HepG2 (cell line): ENCODE data around the gene RNGTT. TPM values are rescaled to one million over a fixed set of nuclear protein-coding genes. Genes with fewer than 3 reads are reported as not detected.

Experiments used
- ATAC-seq: fragments of 200-7000 bp; cut with Tn5 transposase; 3 replicates; pipeline ENCODE4 v1.9.1; 2020; ENCODE audit warnings: mild to moderate bottlenecking, moderate library complexity
- BruUV-seq: library from RNA; stranded (reverse); fragments of 400-500 nt; replicated peaks from 2 replicates; lab custom pipeline; 2021; lab: Mats Ljungman, UMichigan
- CTCF ChIA-PET: fragments of 300-600 bp; formaldehyde crosslinking; extraction: SDS; loops from one replicate; lab custom pipeline; 2021; ENCODE audit warnings: low total read pairs, inconsistent platforms, low intra/inter-chr PET ratio; lab: Yijun Ruan, JAX
- POLR2A ChIA-PET: fragments of 350-600 bp; sonication (Branson Sonifier 250); formaldehyde crosslinking; loops from one replicate; lab custom pipeline; 2020; ENCODE audit warnings: antibody characterized with exemption, inconsistent platforms; lab: Yijun Ruan, JAX
- DNase-seq: peaks from one replicate; pipeline ENCODE4 v3.0.0-alpha.2; 2015; ENCODE audit warnings: low spot score
- FAIRE-seq: peaks from 3 replicates; lab custom pipeline; 2011; peaks lifted over from hg19 to GRCh38; lab: Jason Lieb, UNC
- H2AFZ ChIP-seq: one replicate; pipeline ENCODE4 v1.6.1; 2011; ENCODE audit warnings: low read length, inconsistent platforms
- H3K27ac ChIP-seq: fragments of 300-600 bp; 3 replicates; pipeline ENCODE4 v1.8.0; 2011; ENCODE audit warnings: mixed run types, mild to moderate bottlenecking, mixed read lengths, low read length, inconsistent platforms; ENCODE audit not compliant: insufficient read depth; ENCODE audit errors: extremely low read length
- H3K27me3 ChIP-seq, 2 experiments: fragments of 200-600 bp in 1 of 2; 2 replicates in 1 of 2; 3 replicates in 1 of 2; pipeline versions ENCODE4 v1.6.0 to v1.8.0; 2011; ENCODE audit warnings: low read length in 2 of 2, mild to moderate bottlenecking in 2 of 2, moderate library complexity in 2 of 2, inconsistent platforms in 1 of 2; ENCODE audit not compliant: insufficient read depth in 2 of 2, control insufficient read depth in 1 of 2
- H3K36me3 ChIP-seq, 2 experiments: fragments of 200-600 bp in 1 of 2; replicated peaks in 1 of 2; 2 replicates in 1 of 2; 3 replicates in 1 of 2; pipeline versions ENCODE4 v1.5.1 to v1.8.0; 2011; ENCODE audit warnings: low read length in 2 of 2, inconsistent platforms in 1 of 2; ENCODE audit not compliant: insufficient read depth in 2 of 2, control insufficient read depth in 1 of 2
- H3K4me1 ChIP-seq: 2 replicates; pipeline ENCODE4 v1.5.1; 2012; ENCODE audit warnings: low read length, inconsistent platforms; ENCODE audit not compliant: insufficient read depth
- H3K4me2 ChIP-seq: 2 replicates; pipeline ENCODE4 v1.6.0; 2011; ENCODE audit warnings: low read depth, low read length, inconsistent platforms
- H3K4me3 ChIP-seq, 3 experiments: fragments of 200-600 bp in 1 of 3; sonication (generic), shearing (Covaris generic) in 1 of 3; replicated peaks in 1 of 3; 2 replicates each; pipeline ENCODE4 v1.5.1; 2011 to 2016; ENCODE audit warnings: low read length in 3 of 3, inconsistent platforms in 2 of 3, low read depth in 2 of 3, mild to moderate bottlenecking in 2 of 3, control low read depth in 1 of 3, mixed read lengths in 1 of 3; ENCODE audit not compliant: insufficient read depth in 1 of 3
- H3K79me2 ChIP-seq: one replicate; pipeline ENCODE4 v1.6.1; 2011; ENCODE audit warnings: low read length, inconsistent platforms; ENCODE audit not compliant: insufficient read depth
- H3K9ac ChIP-seq: 2 replicates; pipeline ENCODE4 v1.6.0; 2011; ENCODE audit warnings: mild to moderate bottlenecking, low read depth, low read length, inconsistent platforms; ENCODE audit not compliant: insufficient read depth
- H3K9me3 ChIP-seq: 2 replicates; pipeline ENCODE4 v1.5.1; 2012; ENCODE audit warnings: mild to moderate bottlenecking, low read length
- H4K20me1 ChIP-seq: 2 replicates; pipeline ENCODE4 v1.6.0; 2011; ENCODE audit warnings: inconsistent platforms, mild to moderate bottlenecking, low read length, moderate library complexity; ENCODE audit not compliant: insufficient read depth
- CHCHD3 ChIP-seq: sonication (generic); formaldehyde crosslinking; IDR thresholded peaks from 2 replicates; pipeline ENCODE4 v1.8.0; 2022; ENCODE audit warnings: mild to moderate bottlenecking, missing genetic modification reagents, moderate library complexity
- FOXM1 ChIP-seq: sonication (generic); formaldehyde crosslinking; IDR thresholded peaks from 2 replicates; pipeline ENCODE4 v1.5.0; 2020; ENCODE audit warnings: missing genetic modification reagents
- HOXA9 ChIP-seq: sonication (generic); formaldehyde crosslinking; IDR thresholded peaks from 2 replicates; pipeline ENCODE4 v1.8.1; 2022; ENCODE audit warnings: missing genetic modification reagents, mild to moderate bottlenecking, moderate library complexity, borderline replicate concordance
- MIER3 ChIP-seq: IDR thresholded peaks from 2 replicates; pipeline ENCODE4 v1.6.1; 2016; ENCODE audit warnings: missing compliant biosample characterization, borderline replicate concordance
- NAIF1 ChIP-seq: sonication (generic); formaldehyde crosslinking; IDR thresholded peaks from 2 replicates; pipeline ENCODE4 v1.5.0; 2020; ENCODE audit warnings: mild to moderate bottlenecking, missing genetic modification reagents, borderline replicate concordance
- PHB2 ChIP-seq: fragments of 450-650 bp; IDR thresholded peaks from 2 replicates; pipeline ENCODE4 v1.6.1; 2018; ENCODE audit not compliant: partially characterized antibody
- RBFOX2 ChIP-seq: fragments of 200-400 bp; formaldehyde crosslinking; IDR thresholded peaks from 2 replicates; pipeline ENCODE4 v1.6.1; 2017; ENCODE audit warnings: low read depth, mild to moderate bottlenecking, low read length
- SAFB2 ChIP-seq: sonication (generic); formaldehyde crosslinking; IDR thresholded peaks from 2 replicates; pipeline ENCODE4 v1.5.1; 2020; ENCODE audit warnings: missing genetic modification reagents, low read depth, mild to moderate bottlenecking, borderline replicate concordance
- SMARCE1 ChIP-seq: fragments of 450-650 bp; IDR thresholded peaks from 2 replicates; pipeline ENCODE4 v1.6.1; 2017; ENCODE audit warnings: borderline replicate concordance
- SRSF1 ChIP-seq: fragments of 200-400 bp; formaldehyde crosslinking; optimal IDR thresholded peaks from 2 replicates; pipeline ENCODE3; 2017; ENCODE audit warnings: mild to moderate bottlenecking, low read depth, low read length, moderate library complexity
- ZKSCAN8 ChIP-seq: IDR thresholded peaks from 2 replicates; pipeline ENCODE4 v1.6.1; 2016; ENCODE audit warnings: borderline replicate concordance, missing genetic modification reagents, missing compliant biosample characterization
- ZNF232 ChIP-seq: sonication (generic); formaldehyde crosslinking; IDR thresholded peaks from 2 replicates; pipeline ENCODE4 v1.4.0; 2020; ENCODE audit warnings: missing genetic modification reagents, borderline replicate concordance
- ZNF30 ChIP-seq: sonication (generic); formaldehyde crosslinking; IDR thresholded peaks from 2 replicates; pipeline ENCODE4 v1.5.0; 2020; ENCODE audit warnings: mild to moderate bottlenecking, missing genetic modification reagents
- ZNF468 ChIP-seq: sonication (generic); formaldehyde crosslinking; IDR thresholded peaks from 2 replicates; pipeline ENCODE4 v1.8.0; 2022; ENCODE audit warnings: mild to moderate bottlenecking, moderate library complexity, missing genetic modification reagents
- ZNF788 ChIP-seq: sonication (generic); formaldehyde crosslinking; IDR thresholded peaks from 2 replicates; pipeline ENCODE4 v1.5.0; 2020; ENCODE audit warnings: mild to moderate bottlenecking, missing genetic modification reagents, borderline replicate concordance
- ZSCAN12 ChIP-seq: sonication (generic); formaldehyde crosslinking; IDR thresholded peaks from 2 replicates; pipeline ENCODE4 v1.9.0; 2021; ENCODE audit warnings: mild to moderate bottlenecking, missing genetic modification reagents
- WGBS: methylation state at CpG from one replicate; pipeline ENCODE4 v1.1.6; 2017; ENCODE audit warnings: low lambda C conversion rate; 5-methylcytosine and 5-hydroxymethylcytosine counted together
- in situ Hi-C: cut with HindIII; loops from 2 replicates; pipeline ENCODE4 v1.10.0; 2017; ENCODE audit warnings: low pct_unique_long_range_greater_than_20kb; ENCODE audit not compliant: extremely low pct_ligation_motif_present
- intact Hi-C: fragments of 100-400 bp; cut with micrococcal nuclease; formaldehyde crosslinking; loops from one replicate; pipeline ENCODE4 v1.10.0; 2022; ENCODE audit not compliant: unreplicated experiment
- polyA plus RNA-seq, 8 experiments: library from polyadenylated mRNA; depleted of rRNA in 3 of 8; stranded (reverse) in 7 of 8; unstranded in 1 of 8; fragments of >200 nt; fragmentation: Illumina TruSeq in 4 of 8; extraction: Trizol in 4 of 8; gene quantifications; 2 replicates each; pipeline versions ENCODE4 v1.2.1 to v1.2.3, GENCODE V29; 2011 to 2016; ENCODE audit warnings: low read depth in 4 of 8, missing spikeins in 1 of 8, mixed read lengths in 1 of 8; ENCODE audit not compliant: insufficient read depth in 1 of 8
- total RNA-seq, 5 experiments: library from RNA; depleted of rRNA; stranded (reverse); fragments of >200 nt; fragmentation: Illumina TruSeq; extraction: Trizol; gene quantifications; 2 replicates each; pipeline ENCODE4 v1.2.3, GENCODE V29; 2016; ENCODE audit warnings: low read depth in 1 of 5
- TF ChIP-seq, protein P1 (sequence below): sonication (generic); formaldehyde crosslinking; IDR thresholded peaks from 2 replicates; pipeline ENCODE4 v1.8.1; 2023; ENCODE audit warnings: mild to moderate bottlenecking, missing genetic modification reagents
- TF ChIP-seq, protein P2 (sequence below): sonication (generic); formaldehyde crosslinking; conservative IDR thresholded peaks from 2 replicates; pipeline ENCODE4 v1.4.0; 2020; ENCODE audit warnings: missing genetic modification reagents

Gene RNGTT
- total and polyA plus RNA-seq, 2 of the 13 experiments (the other 11 are each of a cell fraction or from before 2014, with no cell fraction given), result 6.0 to 22.6 TPM

DNA sequence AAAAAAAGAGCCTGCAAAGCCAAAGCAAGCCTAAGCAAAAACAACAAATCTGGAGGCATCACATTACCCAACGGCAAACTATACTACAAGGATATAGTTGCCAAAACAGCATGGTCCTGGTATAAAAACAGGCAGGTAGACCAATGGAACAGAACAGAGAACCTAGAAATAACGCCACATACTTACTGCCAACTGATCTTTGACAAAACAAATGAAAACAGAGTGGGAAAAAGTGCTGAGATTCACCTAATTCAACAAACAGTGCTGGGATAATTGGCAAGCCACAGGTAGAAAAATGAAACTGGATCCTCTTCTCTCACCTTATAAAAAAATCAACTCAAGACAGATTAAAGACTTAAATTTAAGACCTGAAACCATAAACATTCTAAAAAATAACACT is 291.8 kb downstream of the RNGTT start (continued):
- TF ChIP-seq ZSCAN12 (CRISPR knock-in tag) (no peak), SRSF1 (no peak), ZKSCAN8 (CRISPR knock-in tag) (no peak), SAFB2 (CRISPR knock-in tag) (no peak), ZNF232 (CRISPR knock-in tag) (no peak)
- TF ChIP-seq, protein P1, sequence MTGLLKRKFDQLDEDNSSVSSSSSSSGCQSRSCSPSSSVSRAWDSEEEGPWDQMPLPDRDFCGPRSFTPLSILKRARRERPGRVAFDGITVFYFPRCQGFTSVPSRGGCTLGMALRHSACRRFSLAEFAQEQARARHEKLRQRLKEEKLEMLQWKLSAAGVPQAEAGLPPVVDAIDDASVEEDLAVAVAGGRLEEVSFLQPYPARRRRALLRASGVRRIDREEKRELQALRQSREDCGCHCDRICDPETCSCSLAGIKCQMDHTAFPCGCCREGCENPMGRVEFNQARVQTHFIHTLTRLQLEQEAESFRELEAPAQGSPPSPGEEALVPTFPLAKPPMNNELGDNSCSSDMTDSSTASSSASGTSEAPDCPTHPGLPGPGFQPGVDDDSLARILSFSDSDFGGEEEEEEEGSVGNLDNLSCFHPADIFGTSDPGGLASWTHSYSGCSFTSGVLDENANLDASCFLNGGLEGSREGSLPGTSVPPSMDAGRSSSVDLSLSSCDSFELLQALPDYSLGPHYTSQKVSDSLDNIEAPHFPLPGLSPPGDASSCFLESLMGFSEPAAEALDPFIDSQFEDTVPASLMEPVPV (CRISPR knock-in tag), result no peak
- TF ChIP-seq, all 625 proteins: peak for 0

DNA sequence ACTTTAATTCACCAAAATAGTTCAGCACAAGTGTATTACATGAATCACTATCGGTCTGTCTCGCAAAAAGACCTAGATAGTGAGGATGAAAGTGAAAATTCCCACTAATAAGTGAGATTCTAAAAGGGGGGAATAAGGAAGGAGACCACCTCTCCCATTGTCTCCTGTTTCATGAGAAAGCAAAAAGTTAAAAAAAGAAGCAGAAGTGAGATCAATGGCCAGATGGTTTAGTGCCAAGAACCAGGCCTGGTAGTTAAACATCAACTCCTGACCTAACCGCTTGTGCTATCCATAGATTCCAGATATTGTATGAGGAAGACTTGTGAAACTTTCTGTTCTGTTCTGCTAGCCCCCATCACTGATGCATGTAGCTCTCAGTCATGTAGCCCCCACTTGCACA is 293.0 kb downstream of the RNGTT start:
- H3K9me3 ChIP-seq, result peaks cover 27% of the 10 kb centered on the region
- H3K27ac ChIP-seq, result no peak overlapping the region
- no peaks in the 10 kb centered on the region for H3K79me2 ChIP-seq
- H2AFZ ChIP-seq, result no peak overlapping the region
- ATAC-seq (no peak), FAIRE-seq (no peak), DNase-seq (no peak)
- no TSS peak for BruUV-seq
- H3K4me1 ChIP-seq, result no peaks in the 10 kb centered on the region
- intact Hi-C loops, result no loop called here
- no peak overlapping the region for H3K4me3 ChIP-seq
- 0 out of 5 replicates have a peak, but pooled peaks cover 0 to 1% of the 10 kb centered on the region in 2 experiments for H3K36me3 ChIP-seq
- no peaks in the 10 kb centered on the region for H3K27me3 ChIP-seq
- no peak for TF ChIP-seq ZNF30 (CRISPR knock-in tag)
- no peak for TF ChIP-seq SMARCE1
- TF ChIP-seq PHB2, result no peak
- TF ChIP-seq NAIF1, result no peak
- no peak for TF ChIP-seq HOXA9 (CRISPR knock-in tag)
- TF ChIP-seq FOXM1 (CRISPR knock-in tag), result no peak
- no peak for TF ChIP-seq CHCHD3 (CRISPR knock-in tag)
- no peak for TF ChIP-seq MIER3
- no peak for TF ChIP-seq ZNF468 (CRISPR knock-in tag)
- TF ChIP-seq, protein P2, sequence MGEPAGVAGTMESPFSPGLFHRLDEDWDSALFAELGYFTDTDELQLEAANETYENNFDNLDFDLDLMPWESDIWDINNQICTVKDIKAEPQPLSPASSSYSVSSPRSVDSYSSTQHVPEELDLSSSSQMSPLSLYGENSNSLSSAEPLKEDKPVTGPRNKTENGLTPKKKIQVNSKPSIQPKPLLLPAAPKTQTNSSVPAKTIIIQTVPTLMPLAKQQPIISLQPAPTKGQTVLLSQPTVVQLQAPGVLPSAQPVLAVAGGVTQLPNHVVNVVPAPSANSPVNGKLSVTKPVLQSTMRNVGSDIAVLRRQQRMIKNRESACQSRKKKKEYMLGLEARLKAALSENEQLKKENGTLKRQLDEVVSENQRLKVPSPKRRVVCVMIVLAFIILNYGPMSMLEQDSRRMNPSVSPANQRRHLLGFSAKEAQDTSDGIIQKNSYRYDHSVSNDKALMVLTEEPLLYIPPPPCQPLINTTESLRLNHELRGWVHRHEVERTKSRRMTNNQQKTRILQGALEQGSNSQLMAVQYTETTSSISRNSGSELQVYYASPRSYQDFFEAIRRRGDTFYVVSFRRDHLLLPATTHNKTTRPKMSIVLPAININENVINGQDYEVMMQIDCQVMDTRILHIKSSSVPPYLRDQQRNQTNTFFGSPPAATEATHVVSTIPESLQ, result no peak
- no peak for TF ChIP-seq ZNF788 (CRISPR knock-in tag)
- no peak for TF ChIP-seq RBFOX2
- H3K9ac ChIP-seq, result no peak overlapping the region
- POLR2A ChIA-PET, result no interaction called here
- CTCF ChIA-PET, result no interaction called here
- in situ Hi-C loops, result no loop called here
- WGBS, result 98% methylated on average over 3 of the region's 3 CpGs
- H3K4me2 ChIP-seq, result no peak overlapping the region
- no peaks in the 10 kb centered on the region for H4K20me1 ChIP-seq
